ENCODE measurements around the gene ATF7IP2.
"Not testable (repeated sequence)": the region's sequence is repeated elsewhere in the genome, so short reads cannot be mapped to it uniquely, and the experiment has no call there.

Gene ATF7IP2, protein sequence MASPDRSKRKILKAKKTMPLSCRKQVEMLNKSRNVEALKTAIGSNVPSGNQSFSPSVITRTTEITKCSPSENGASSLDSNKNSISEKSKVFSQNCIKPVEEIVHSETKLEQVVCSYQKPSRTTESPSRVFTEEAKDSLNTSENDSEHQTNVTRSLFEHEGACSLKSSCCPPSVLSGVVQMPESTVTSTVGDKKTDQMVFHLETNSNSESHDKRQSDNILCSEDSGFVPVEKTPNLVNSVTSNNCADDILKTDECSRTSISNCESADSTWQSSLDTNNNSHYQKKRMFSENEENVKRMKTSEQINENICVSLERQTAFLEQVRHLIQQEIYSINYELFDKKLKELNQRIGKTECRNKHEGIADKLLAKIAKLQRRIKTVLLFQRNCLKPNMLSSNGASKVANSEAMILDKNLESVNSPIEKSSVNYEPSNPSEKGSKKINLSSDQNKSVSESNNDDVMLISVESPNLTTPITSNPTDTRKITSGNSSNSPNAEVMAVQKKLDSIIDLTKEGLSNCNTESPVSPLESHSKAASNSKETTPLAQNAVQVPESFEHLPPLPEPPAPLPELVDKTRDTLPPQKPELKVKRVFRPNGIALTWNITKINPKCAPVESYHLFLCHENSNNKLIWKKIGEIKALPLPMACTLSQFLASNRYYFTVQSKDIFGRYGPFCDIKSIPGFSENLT

DNA sequence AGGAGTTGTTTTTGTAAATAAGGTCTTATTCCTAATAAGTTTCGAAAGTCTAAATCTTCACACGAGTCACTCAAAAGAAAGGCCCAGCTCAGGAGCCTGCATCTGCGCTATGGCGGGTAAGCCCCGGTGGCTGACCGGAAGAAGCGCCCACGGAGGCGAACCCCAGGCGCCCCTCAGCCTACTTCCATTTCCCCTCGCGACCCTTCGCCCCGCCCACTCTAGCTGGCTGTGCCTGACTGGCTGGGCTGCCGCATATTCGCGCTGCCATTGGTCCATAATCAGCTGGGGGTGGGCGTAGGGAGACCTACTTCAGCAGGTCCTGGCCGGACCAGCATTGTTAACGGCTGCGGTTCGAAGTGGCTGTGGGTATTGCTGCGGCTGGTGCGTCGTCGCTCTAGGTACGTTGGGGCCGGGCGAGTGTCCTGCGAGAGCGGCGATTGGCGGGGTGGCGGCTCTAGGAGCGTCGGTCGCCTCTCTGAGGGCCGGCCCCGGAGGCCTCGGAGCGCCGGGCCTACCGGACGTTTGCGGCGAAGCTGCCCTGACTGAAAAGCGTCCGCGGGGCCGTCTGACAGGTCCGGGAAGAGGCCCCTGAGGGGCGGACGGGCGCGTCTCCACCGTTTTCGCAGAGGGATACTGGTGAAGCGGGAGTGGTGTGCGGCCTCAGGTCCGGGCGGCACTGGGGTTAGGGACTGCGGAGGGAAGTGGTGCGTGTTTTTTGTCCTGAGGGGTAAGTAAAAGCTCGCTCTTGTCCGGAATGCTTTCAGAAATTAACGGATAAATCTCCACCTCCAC lies at the start of gene ATF7IP2:
Gene ATF7IP2, plus strand, starts transcription at position 337 of the 792 bp plus-strand sequence. CDS start 44,560 bp downstream, outside the sequence.
- DNase-seq (ENCODE audit: low spot score) = peak; percentile 85

DNA sequence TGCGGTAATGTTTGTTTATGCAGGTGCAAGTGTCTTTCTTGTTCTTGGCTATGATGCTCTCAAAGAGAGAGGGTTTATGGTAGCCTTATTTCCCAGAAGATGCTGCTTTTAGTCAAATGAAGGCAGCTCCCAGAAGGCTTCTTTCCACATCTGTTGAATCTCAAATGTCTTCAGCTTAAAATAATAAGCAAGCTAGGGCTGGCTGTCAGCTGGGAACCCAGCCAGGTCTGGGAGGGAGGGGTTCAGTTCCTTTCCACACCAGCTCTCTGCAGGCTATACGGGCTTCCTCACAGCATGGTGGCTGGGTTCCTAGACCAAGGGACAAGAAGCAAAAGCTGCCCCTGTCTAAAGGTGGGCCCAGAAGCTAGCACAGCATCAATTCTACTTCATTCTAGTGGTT lies 47.4 kb upstream of the ATF7IP2 start:
- DNase-seq (ENCODE audit: low spot score) = no peak

DNA sequence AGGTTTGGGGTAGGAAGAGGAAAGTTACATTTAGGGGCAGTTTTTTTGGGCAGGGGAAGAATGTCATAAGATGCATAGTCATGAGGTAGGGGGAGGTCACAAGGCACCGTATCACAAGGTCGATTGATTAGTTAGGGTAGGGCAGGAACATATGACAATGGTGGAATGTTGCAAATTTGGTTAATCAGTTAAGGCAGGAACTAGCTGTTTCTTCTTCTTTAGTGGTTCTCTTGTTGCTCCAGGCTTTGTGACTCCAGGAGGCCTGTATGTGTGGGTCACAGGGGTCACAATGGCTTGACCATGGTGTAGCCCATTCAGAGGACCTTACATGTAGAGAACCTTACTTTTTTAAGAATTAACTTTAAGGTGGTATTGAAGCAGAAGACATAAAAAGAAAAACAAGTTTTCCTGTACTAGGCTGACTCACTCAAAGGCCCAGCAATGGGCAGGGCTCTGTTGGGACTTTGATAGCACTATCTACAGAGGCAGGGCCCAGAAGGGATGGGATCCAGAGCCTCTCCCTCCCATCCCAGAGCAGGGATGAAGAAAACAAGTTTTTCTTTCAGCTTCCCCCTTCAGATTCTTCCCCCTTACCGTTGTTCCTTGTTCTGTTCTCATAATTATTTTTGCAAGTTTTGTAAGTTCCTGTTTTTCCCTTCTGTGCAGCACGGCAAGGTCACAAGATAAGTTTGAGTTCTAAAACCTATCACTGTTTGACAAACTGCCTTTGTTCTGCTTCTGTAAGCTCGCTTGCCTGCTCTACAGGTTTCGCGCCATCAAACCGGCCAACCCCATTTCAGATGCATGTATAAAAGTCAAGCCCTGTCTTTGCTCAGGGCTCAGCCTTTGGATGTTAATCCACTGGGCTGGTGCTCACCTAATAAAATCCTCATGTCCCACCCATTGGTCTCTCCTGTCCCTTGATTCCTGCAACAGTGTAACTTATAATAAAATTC lies 45.8 kb upstream of the ATF7IP2 start:
- DNase-seq (ENCODE audit: low spot score) = no peak

DNA sequence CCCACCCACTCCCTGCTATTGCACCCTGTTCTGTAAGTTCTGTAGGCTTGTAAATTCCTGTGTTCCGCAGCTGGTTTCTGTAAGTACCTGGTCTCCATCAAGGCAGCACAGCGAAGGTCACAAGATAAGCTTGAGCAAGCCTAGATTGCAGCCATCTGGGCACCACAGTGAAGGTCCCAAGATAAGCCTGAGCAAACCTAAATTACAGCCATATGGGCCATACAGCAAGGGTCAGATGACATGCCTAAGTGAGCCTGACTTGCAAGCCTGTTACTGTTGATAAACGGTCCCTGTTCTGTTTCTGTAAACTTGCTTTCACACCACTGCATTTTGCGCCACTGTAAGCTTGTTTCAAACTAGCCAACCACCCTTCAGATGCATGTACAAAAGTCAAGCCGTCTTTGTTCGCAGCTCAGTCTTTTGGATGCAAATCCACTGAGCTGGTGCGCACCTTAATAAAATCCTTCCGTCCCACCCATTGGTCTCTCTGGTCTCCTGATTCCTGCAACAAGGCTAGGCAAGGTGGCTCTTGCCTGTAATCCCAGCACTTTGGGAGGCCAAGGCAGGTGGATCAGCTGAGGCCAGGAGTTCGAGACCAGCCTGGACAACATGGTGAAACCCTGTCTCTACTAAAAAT lies 42.6 kb upstream of the ATF7IP2 start:
- no peak for DNase-seq (ENCODE audit: low spot score)

DNA sequence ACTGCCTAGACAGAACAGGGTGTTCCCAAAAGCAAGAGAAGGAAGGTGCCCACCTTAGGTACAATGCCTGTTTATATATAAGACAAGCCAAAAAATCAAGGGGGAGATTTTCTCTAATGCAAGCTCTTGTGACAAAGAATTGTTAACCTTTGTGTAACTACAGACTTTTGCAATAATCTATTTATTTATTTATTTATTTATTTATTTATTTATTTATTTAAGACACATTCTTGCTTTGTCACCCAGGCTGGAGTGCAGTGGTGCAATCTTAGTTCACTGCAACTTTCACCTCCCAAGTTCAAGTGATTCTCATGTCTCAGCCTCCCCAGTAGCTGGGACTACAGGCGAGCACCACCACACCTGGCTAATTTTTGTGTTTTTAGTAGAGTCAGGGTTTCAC lies 41.2 kb upstream of the ATF7IP2 start:
- DNase-seq (ENCODE audit: low spot score) = not testable (repeated sequence)

DNA sequence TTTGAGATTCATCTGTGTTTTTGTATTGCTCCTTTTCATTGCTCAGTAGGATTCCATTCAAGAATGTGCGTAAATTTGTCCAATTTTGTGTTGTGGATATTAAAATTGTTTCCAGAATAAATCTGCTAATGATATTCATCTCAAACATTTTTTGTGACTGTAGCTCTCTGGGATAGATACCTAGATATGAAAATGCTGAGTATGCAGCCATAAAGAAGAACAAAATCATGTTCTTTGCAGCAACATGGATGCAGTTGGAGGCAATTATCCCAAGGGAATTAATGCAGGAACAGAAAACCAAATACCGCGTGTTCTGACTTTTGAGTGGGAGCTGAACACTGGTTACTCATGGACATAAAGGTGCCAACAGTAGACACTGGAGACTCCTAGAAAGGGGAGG lies 40.2 kb upstream of the ATF7IP2 start:
- DNase-seq (ENCODE audit: low spot score) = no peak

DNA sequence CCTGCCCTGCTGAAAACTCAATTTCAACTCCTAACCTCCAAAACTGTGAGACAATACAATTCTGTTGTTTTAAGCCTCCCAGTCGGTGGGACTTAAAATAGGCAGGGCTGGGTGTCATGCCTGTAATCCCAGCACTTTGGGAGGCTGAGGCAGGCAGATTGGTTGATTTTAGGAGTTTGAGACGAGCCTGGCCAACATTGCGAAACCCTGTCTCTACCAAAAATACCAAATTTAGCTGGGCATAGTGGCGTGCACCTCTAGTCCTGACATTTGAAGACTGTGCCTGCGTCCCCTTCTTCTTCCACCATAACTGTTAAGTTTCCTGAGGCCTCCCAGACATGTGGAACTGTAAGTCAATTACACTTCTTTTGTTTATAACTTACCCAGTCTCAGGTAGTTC lies 36.0 kb upstream of the ATF7IP2 start:
- DNase-seq (ENCODE audit: low spot score) = no peak

DNA sequence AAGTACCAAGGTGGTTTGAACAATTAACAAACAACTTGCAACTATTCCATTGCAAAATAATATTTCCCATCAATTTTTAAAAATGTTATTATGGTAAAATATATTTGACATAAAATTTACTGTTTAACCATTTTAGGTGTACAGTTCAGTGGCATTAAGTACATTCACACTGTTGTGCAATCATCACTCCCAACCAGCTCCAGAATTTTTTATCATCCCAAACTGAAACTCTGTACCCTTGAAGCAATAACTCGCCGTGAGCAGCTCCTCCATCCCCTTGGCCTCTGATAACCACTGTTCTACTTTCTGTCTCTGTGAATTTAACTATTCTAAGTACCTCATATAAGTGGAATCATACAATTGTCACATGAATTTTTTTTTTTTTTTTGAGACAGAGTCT lies 33.6 kb upstream of the ATF7IP2 start:
- DNase-seq (ENCODE audit: low spot score) = no peak

DNA sequence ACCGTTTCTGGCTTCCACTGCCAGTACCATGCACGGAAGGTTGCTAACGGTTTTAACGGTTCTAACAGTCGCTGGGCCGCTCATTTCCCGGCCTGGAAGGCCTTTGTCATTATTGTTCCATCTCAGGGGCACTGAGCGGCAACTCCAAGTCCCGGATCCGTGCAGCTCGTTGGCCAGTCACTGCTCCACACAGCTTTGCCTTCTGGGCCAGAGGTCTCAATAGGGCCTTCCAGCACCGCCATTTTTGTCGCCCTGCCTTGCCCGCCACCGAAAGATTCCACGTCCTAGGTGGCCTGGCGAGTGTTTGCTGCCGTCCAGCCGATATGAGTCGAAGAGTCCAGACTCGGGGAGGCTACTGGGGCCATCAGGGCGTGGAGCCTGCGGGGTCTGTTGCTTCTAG lies 30.3 kb upstream of the ATF7IP2 start:
- DNase-seq (ENCODE audit: low spot score) = no peak

DNA sequence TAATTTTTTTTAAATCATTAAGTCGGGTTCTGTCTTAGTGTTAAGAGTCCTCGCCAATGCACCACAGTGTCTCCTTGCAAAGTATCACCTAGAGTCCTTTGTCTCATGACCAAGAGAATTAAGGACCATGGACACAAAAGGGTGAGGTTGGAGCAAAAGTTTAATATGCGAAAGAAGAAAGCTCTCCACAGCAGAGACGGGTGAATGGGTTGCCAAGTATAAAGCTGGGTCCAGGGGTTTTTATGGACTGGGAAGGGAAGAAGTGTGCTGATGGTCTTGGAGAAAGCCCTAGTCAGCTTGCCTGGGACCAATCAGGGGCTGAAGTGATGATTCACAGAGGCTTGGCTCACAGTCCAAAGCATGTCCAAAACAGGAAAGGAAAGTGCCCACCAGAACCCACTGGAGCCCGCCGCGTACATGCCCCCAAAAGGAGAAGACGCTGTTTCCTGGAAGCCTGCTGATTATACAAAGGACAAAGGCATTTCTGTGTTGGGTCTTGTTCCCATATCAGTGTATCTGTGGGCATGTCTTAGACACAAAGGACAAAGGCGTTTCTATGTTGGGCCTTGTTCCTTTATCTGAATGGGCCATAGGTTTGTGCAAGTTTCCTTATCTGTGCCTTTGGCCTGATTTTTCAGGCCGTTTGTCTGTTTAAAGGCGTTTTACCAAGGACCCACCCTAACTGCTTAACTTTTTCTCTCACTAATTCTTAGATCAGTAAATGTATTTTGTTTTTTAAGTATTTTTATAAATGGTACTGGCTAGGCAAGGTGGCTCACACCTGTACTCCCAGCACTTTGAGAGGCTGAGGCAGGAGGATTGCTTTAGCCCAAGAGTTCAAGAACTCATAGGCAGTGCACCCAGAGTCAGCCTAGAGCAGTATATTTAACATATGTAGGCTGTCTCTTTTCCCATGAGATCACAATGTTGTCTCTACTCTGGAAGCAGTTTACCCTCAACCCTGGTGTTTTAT lies 28.7 kb upstream of the ATF7IP2 start:
- DNase-seq (ENCODE audit: low spot score) = no peak

DNA sequence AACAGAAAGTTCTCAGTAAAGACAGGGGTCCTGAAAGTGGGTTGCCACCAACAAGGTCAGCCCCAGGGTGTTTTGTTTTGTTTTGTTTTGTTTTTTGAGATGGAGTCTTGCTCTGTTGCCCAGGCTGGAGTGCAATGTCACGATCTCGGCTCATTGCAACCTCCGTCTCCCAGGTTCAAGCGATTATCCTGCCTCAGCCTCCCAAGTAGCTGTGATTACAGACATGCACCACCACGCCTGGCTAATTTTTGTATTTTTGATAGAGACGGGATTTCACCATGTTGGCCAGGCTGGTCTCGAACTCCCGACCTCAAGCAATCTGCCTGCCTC lies 24.1 kb upstream of the ATF7IP2 start:
- not testable (repeated sequence) for DNase-seq (ENCODE audit: low spot score)

DNA sequence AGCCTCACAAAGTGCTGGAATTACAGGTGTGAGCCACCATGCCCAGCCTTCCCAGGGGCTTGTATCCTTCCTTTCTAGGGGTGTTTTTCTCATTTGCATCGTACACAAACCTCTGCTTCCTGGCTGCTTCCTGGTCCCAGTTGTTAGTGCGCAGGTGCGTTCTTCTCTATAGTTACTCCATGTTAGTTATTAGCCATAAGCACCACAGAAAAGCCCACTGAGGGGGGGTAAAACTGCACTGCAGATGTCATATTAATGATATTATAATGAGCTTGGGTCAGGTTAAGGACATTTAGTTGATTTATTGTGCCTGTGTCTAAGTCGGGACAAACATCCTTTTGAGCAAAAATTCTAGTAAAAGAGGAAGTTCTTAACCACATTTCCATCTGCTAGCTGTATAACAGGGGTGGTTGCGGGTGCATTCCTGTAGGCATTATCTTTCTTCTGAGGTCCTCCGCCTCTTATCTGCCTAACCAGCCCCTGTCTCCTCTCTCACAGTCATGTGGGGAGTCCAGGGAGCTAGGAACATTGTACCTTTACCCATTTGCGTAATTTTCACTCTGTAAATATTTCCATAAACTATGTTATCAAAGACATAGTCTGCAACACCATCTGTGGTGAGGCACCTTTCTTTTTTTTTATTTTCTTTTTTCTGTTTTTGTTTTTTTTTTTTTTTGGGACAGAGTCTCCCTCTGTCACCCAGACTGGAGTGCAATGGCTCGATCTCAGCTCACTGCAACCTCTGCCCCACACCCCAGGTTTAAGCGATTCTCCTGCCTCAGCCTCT lies 23.6 kb upstream of the ATF7IP2 start:
- no peak for DNase-seq (ENCODE audit: low spot score)

DNA sequence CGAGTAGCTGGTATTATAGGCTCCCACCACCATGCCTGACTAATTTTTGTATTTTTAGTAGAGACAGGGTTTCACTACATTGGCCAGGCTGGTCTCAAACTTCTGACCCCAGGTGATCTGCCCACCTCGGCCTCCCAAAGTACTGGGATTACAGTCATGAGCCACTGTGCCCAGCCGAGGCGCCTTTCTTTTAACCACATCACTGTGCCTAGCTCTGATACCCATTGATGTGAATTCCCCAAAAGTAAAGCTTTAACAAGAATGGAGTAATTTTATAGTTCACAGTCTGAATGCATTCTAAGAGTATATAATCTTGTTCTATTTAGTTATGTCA lies 23.0 kb upstream of the ATF7IP2 start:
- DNase-seq (ENCODE audit: low spot score) = not testable (repeated sequence)

DNA sequence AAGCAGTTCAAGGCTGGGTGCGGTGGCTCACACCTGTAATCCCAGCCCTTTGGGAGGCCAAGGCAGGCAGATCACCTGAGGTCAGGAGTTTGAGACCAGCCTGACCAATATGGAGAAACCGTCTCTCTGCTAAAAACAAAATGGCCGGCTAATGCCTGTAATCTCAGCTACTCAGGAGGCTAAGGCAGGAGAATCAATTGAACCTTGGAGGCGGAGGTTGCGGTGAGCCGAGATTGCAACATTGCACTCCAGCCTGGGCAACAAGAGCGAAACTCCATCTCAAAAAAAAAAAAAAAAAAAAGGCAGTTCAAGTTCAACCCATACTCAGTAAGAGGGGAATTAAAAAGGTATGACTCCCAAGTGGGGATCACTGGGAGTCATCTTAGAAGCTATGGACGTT lies 19.2 kb upstream of the ATF7IP2 start:
- DNase-seq (ENCODE audit: low spot score) = not testable (repeated sequence)

DNA sequence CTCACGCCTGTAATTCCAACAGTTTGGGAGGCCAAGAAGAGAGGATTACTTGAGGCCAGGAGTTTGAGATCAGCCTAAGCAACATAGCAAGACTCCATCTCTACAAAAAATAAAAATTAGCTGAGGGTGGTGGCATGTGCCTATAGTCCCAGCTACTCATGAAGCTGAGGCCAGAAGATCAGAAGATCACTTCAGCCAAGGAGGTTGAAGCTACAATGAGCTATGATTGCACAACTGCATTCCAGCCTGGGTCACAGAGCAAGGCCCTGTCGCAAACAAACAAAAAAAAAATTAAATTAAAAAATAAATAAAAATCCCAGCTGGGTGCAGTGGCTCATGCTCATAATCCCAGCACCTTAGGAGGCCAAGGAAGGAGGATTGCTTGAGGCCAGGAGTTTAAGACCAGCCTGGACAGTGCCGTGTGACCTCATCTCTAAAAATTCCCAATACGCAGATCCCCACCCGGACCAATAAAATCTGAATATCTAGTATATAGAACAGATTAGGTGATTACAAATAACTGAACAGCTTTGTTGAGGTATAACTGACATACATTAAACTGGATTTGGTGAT lies 18.2 kb upstream of the ATF7IP2 start:
- DNase-seq (ENCODE audit: low spot score) = no peak

DNA sequence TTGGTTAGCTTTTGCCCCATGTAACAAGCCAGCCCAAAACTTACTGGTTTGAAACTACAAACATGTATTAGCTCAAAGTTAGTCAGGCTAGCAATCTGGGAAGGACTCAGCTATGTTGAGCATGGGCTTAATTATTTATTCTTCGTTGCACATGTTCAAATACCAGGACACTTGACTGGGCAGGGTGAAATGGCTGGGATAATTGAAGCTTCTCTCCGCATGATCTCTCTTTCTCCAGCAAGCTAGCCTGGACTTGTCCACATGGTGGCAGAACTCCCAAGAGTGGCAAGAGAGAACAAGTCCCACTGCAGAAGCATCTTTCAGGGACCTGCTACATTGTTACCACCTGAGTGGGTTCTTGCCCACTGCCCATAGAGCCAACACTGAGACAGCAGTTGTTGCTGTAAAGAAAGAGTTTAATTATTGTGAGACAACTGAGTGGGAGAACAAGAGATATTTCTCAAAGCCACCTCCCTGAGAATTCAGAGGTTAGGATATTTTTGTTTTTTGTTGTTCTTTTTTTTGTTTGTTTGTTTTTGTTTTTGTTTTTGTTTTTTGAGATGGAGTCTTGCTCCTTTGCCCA lies 16.8 kb upstream of the ATF7IP2 start:
- DNase-seq (ENCODE audit: low spot score) = no peak

DNA sequence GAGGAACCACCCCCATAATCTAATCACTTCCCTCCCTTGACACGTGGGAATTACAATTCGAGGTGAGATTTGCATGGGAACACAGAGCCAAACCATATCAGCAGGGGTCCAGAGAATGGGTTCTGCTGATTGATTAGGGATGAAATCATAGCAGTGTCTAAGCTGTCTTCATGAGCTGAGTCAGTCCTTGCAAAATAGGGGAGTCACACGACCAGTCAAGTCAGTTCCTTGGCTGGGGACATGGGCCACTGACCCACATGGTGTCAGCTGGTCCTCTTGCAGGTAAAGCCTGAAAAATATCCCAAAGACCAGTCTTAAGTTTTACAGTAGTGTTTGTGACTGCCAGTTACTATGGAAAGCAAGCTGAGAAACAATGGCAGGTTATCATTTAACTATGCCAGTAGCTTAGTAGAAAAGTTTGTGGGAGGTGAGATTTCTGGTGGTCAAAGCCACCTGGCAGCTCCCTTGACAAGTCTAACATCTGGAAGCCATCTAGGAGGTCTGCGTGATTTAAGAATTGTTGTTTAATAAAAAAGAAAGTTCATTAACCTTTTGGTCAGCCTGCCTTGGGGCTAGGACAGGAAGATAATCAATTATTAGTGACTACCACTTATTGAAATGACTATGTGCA lies 15.7 kb upstream of the ATF7IP2 start:
- DNase-seq (ENCODE audit: low spot score) = no peak

DNA sequence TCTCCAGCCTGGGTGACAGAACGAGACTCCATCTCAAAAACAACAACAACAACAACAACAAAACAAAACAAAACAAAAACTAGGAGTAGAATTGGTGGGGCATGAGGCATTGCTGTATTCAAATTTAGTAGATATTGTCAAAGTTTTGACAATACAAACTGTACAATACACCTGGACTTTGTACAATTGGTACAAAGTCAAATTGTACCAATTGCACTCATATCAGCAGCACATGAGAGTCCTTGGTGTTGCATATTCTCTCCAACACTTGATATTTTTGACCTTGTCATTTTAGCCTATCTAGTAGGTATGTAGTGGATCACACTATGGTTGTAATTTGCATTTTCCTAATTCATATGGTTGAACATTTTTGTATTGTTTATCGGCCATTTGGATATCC lies 14.3 kb upstream of the ATF7IP2 start:
- no peak for DNase-seq (ENCODE audit: low spot score)

All from hepatic stellate cell (primary cell).